Measurements from ENCODE around the gene ZNF792.

GRCh38 chr19:34994286-34994642, 30.2 kb upstream of the ZNF792 start:
- TF ChIP-seq CTCF (IDR thresholded peaks at IDR 0.05; ENCODE audit: low read length), result no peak
- no peak for TF ChIP-seq EZH2 (IDR thresholded peaks at IDR 0.05; ENCODE audit: borderline replicate concordance, low read length)
